Testis (tissue), 3 donors: ENCODE data around the gene CNPPD1. TPM values are rescaled to one million over a fixed set of nuclear protein-coding genes. Genes with fewer than 3 reads are reported as not detected.

Experiments
- DNase-seq: peaks from one replicate; pipeline ENCODE4 v3.0.0-alpha.2; 2019
- H3K27ac ChIP-seq, 2 donors: fragments of 200-600 bp; sonication (generic); one replicate each; pipeline ENCODE4 v1.5.1; 2019
- H3K27me3 ChIP-seq: fragments of 200-600 bp; sonication (generic); one replicate; pipeline ENCODE4 v1.5.1; 2019
- H3K36me3 ChIP-seq: fragments of 200-600 bp; sonication (generic); one replicate; pipeline ENCODE4 v1.5.1; 2017; ENCODE audit warnings: low read depth; ENCODE audit errors: missing control alignments
- H3K4me1 ChIP-seq: fragments of 200-600 bp; sonication (generic); one replicate; pipeline ENCODE4 v1.5.1; 2019
- H3K4me3 ChIP-seq, 2 donors: fragments of 200-600 bp; sonication (generic); one replicate each; pipeline ENCODE4 v1.5.1; 2017 to 2019
- H3K9me3 ChIP-seq: fragments of 200-600 bp; sonication (generic); one replicate; pipeline ENCODE4 v1.5.1; 2017
- CTCF ChIP-seq, 3 experiments: fragments of 450-650 bp in 2 of 3; fragments of 200-600 bp in 1 of 3; sonication (generic) in 1 of 3; IDR thresholded peaks; one replicate each; pipeline ENCODE4 v1.5.1; 2016 to 2019; ENCODE audit warnings: antibody characterized with exemption in 3 of 3, mild to moderate bottlenecking in 2 of 3, moderate library complexity in 1 of 3
- POLR2A ChIP-seq: fragments of 450-650 bp; IDR thresholded peaks from one replicate; pipeline ENCODE4 v1.6.1; 2017; ENCODE audit warnings: antibody characterized with exemption, mild to moderate bottlenecking, moderate library complexity
- WGBS, 2 donors: methylation state at CpG; one replicate each; pipeline ENCODE4 v1.1.5; 2018; 5-methylcytosine and 5-hydroxymethylcytosine counted together
- intact Hi-C: fragments of 100-400 bp; cut with DNase I; formaldehyde crosslinking; loops from one replicate; pipeline ENCODE4 v1.15.1; 2023; ENCODE audit warnings: low total_unique reads
- polyA plus RNA-seq: library from polyadenylated mRNA; stranded (reverse); fragments of 350-450 nt; fragmentation: Illumina TruSeq; extraction: RNeasy Lipid Tissue Mini Kit (QIAGEN cat#74804); gene quantifications from one replicate; pipeline ENCODE4 v1.2.3, GENCODE V29; 2014; ENCODE audit warnings: low read depth, low replicate concordance; ENCODE audit not compliant: insufficient read depth
- total RNA-seq, 2 donors: library from RNA; depleted of rRNA; stranded (reverse); fragments of >200 nt; gene quantifications; one replicate each; pipeline ENCODE4 v1.2.3, GENCODE V29; 2016

The CNPPD1 gene
- total and polyA plus RNA-seq, 3 donors from 2014 or later: 38.3 to 68.0 (median 60.5) TPM

GRCh38 chr2:219140722-219141121, 36.0 kb downstream of the CNPPD1 start:
- intact Hi-C loops: no loop called here

GRCh38 chr2:219133976-219134375, 42.7 kb downstream of the CNPPD1 start:
- intact Hi-C loops: no loop called here
- H3K27ac ChIP-seq: no peak overlapping the region
- 92 to 98% methylated on average over 4 of the region's 4 CpGs for WGBS, 2 donors

More at GRCh38 chr2:219140722-219141121, 36.0 kb downstream of the CNPPD1 start:
- H3K4me1 ChIP-seq: no peaks in the 10 kb centered on the region
- WGBS, 2 donors: 93 to 95% methylated on average over 3 of the region's 3 CpGs
- DNase-seq: no peak
- no peak for TF ChIP-seq POLR2A
- no peak for TF ChIP-seq CTCF (IDR thresholded peaks at IDR 0.05)
- no peaks in the 10 kb centered on the region for H3K9me3 ChIP-seq
- H3K27ac ChIP-seq: no peak overlapping the region
- no peaks in the 10 kb centered on the region for H3K27me3 ChIP-seq
- no peaks in the 10 kb centered on the region for H3K36me3 ChIP-seq
- no peak overlapping the region for H3K4me3 ChIP-seq

GRCh38 chr2:219131744-219132143, 45.0 kb downstream of the CNPPD1 start:
- H3K27ac ChIP-seq: no peak overlapping the region
- intact Hi-C loops: no loop called here
- no peaks in the 10 kb centered on the region for H3K36me3 ChIP-seq
- no peak for TF ChIP-seq CTCF (IDR thresholded peaks at IDR 0.05)
- no peak for TF ChIP-seq POLR2A
- no peaks in the 10 kb centered on the region for H3K9me3 ChIP-seq
- DNase-seq: no peak
- H3K27me3 ChIP-seq: no peaks in the 10 kb centered on the region
- no peak overlapping the region for H3K4me3 ChIP-seq
- 88 to 94% methylated on average over 4 of the region's 4 CpGs for WGBS, 2 donors
- H3K4me1 ChIP-seq: peaks cover under 1% of the 10 kb centered on the region

More at GRCh38 chr2:219133976-219134375, 42.7 kb downstream of the CNPPD1 start:
- TF ChIP-seq CTCF (IDR thresholded peaks at IDR 0.05): no peak
- TF ChIP-seq POLR2A: no peak
- H3K4me1 ChIP-seq: no peaks in the 10 kb centered on the region
- no peaks in the 10 kb centered on the region for H3K36me3 ChIP-seq
- H3K27me3 ChIP-seq: no peaks in the 10 kb centered on the region
- no peak for DNase-seq
- H3K4me3 ChIP-seq: no peak overlapping the region
- no peaks in the 10 kb centered on the region for H3K9me3 ChIP-seq

GRCh38 chr2:219131327-219131726, 45.4 kb downstream of the CNPPD1 start:
- DNase-seq: no peak
- H3K9me3 ChIP-seq: no peaks in the 10 kb centered on the region
- H3K4me1 ChIP-seq: peaks cover 3% of the 10 kb centered on the region
- H3K27ac ChIP-seq: no peak overlapping the region
- no peaks in the 10 kb centered on the region for H3K27me3 ChIP-seq
- no peak overlapping the region for H3K4me3 ChIP-seq
- WGBS, 2 donors: 90 to 93% methylated on average over 3 of the region's 3 CpGs
- H3K36me3 ChIP-seq: no peaks in the 10 kb centered on the region
- intact Hi-C loops: no loop called here
- TF ChIP-seq POLR2A: no peak
- TF ChIP-seq CTCF (IDR thresholded peaks at IDR 0.05): no peak

- Histone ChIP-seq H3K9me3 (no peaks in the 10 kb centered on the region), H3K4me1 (peaks cover 17% of the 10 kb centered on the region), H3K4me3 (no peak overlapping the region), H3K27ac (no peak overlapping the region), H3K27me3 (no peaks in the 10 kb centered on the region), H3K36me3 (no peaks in the 10 kb centered on the region)
- DNase-seq: no peak
- WGBS, 2 donors: 87 to 88% methylated on average over 16 of the region's 16 CpGs
- no peak for TF ChIP-seq CTCF (IDR thresholded peaks at IDR 0.05)
- TF ChIP-seq POLR2A: no peak
- intact Hi-C loops: no loop called here
These were observed 47.1 kb downstream of the CNPPD1 start for GRCh38 chr2:219129589-219129988.
